Neural cell (in vitro differentiated cells): ENCODE data around the gene CMBL. TPM values are rescaled to one million over a fixed set of nuclear protein-coding genes. Genes with fewer than 3 reads are reported as not detected.

Source experiments
- H2AFZ ChIP-seq: fragments of 200-600, 300-800 bp; sonication (generic), shearing (Covaris generic); 2 replicates; pipeline ENCODE4 v1.6.0; 2014; ENCODE audit warnings: low read depth, mild to moderate bottlenecking, antibody characterized with exemption, low read length, moderate library complexity
- H3F3A ChIP-seq: fragments of 200-600 bp; shearing (Covaris generic); 2 replicates; pipeline ENCODE4 v1.6.1; 2016; ENCODE audit warnings: mild to moderate bottlenecking, moderate library complexity, mixed read lengths, antibody characterized with exemption, low read length; ENCODE audit not compliant: insufficient read depth, poor library complexity, severe bottlenecking
- H3K27ac ChIP-seq: fragments of 200-600, 300-800 bp; sonication (generic), shearing (Covaris generic); 2 replicates; pipeline ENCODE4 v1.5.1; 2014; ENCODE audit warnings: mild to moderate bottlenecking, low read length, moderate library complexity
- H3K27me3 ChIP-seq: fragments of 300-800, 200-600 bp; sonication (generic), shearing (Covaris generic); 2 replicates; pipeline ENCODE4 v1.6.0; 2014; ENCODE audit warnings: mild to moderate bottlenecking, low read depth, low read length, moderate library complexity; ENCODE audit not compliant: insufficient read depth
- H3K36me3 ChIP-seq: fragments of 300-800, 200-600 bp; sonication (generic), shearing (Covaris generic); 2 replicates; pipeline ENCODE4 v1.5.1; 2014; ENCODE audit warnings: mild to moderate bottlenecking, antibody characterized with exemption, low read length, moderate library complexity; ENCODE audit not compliant: insufficient read depth
- H3K4me2 ChIP-seq: fragments of 300-800, 200-600 bp; sonication (generic), shearing (Covaris generic); 2 replicates; pipeline ENCODE4 v1.6.0; 2014; ENCODE audit warnings: mild to moderate bottlenecking, low read length
- H3K4me3 ChIP-seq: fragments of 300-800, 200-600 bp; sonication (generic), shearing (Covaris generic); 2 replicates; pipeline ENCODE4 v1.5.1; 2014; ENCODE audit warnings: mild to moderate bottlenecking, low read length, moderate library complexity
- H3K79me2 ChIP-seq: fragments of 200-600 bp; shearing (Covaris generic); replicated peaks from 2 replicates; pipeline ENCODE4 v1.6.0; 2014; ENCODE audit warnings: mild to moderate bottlenecking, low read length, moderate library complexity; ENCODE audit not compliant: insufficient read depth
- H3K9ac ChIP-seq: fragments of 300-800, 200-600 bp; sonication (generic), shearing (Covaris generic); 2 replicates; pipeline ENCODE4 v1.6.1; 2016; ENCODE audit warnings: mild to moderate bottlenecking, low read length, mixed read lengths
- H3K9me2 ChIP-seq: fragments of 200-600 bp; shearing (Covaris generic); 2 replicates; pipeline ENCODE4 v1.6.1; 2016; ENCODE audit warnings: mild to moderate bottlenecking, low read length, mixed read lengths; ENCODE audit not compliant: insufficient read depth
- H3K9me3 ChIP-seq: fragments of 200-600, 300-800 bp; sonication (generic), shearing (Covaris generic); 2 replicates; pipeline ENCODE4 v1.6.1; 2016; ENCODE audit warnings: mild to moderate bottlenecking, mixed run types, low read length, moderate library complexity, mixed read lengths
- H4K20me1 ChIP-seq: fragments of 200-600 bp; shearing (Covaris generic); 2 replicates; pipeline ENCODE4 v1.6.1; 2016; ENCODE audit warnings: mild to moderate bottlenecking, mixed run types; ENCODE audit not compliant: insufficient read depth
- CTCF ChIP-seq: fragments of 450-650 bp; IDR thresholded peaks from 2 replicates; pipeline ENCODE4 v1.5.1; 2014; ENCODE audit warnings: antibody characterized with exemption, mild to moderate bottlenecking, moderate library complexity; ENCODE audit not compliant: poor library complexity, severe bottlenecking
- EP300 ChIP-seq: fragments of 450-650 bp; conservative IDR thresholded peaks from 2 replicates; pipeline ENCODE4 v1.6.1; 2014; ENCODE audit warnings: antibody characterized with exemption, mild to moderate bottlenecking, moderate library complexity; ENCODE audit not compliant: poor library complexity, severe bottlenecking
- EZH2 ChIP-seq: fragments of 200-600, 300-800 bp; shearing (Covaris generic), sonication (generic); IDR thresholded peaks from 2 replicates; pipeline ENCODE4 v1.6.1; 2014; ENCODE audit warnings: antibody characterized with exemption, low read length, borderline replicate concordance, mild to moderate bottlenecking; ENCODE audit not compliant: insufficient read depth, poor library complexity, severe bottlenecking
- MXI1 ChIP-seq: fragments of 450-650 bp; conservative IDR thresholded peaks from 2 replicates; pipeline ENCODE4 v1.6.1; 2014; ENCODE audit warnings: antibody characterized with exemption, mild to moderate bottlenecking; ENCODE audit not compliant: poor library complexity, severe bottlenecking
- POLR2AphosphoS5 ChIP-seq: IDR thresholded peaks from 2 replicates; pipeline ENCODE4 v1.6.1; 2012
- RAD21 ChIP-seq: fragments of 450-650 bp; conservative IDR thresholded peaks from 2 replicates; pipeline ENCODE4 v1.6.1; 2014; ENCODE audit warnings: antibody characterized with exemption, mild to moderate bottlenecking, moderate library complexity
- SMC3 ChIP-seq: fragments of 450-650 bp; conservative IDR thresholded peaks from 2 replicates; pipeline ENCODE4 v1.6.1; 2014; ENCODE audit warnings: antibody characterized with exemption, mild to moderate bottlenecking, moderate library complexity; ENCODE audit not compliant: poor library complexity
- TAF1 ChIP-seq: IDR thresholded peaks from 2 replicates; pipeline ENCODE4 v1.6.1; 2012; ENCODE audit warnings: low read depth
- polyA plus RNA-seq: library from polyadenylated mRNA; depleted of rRNA; stranded (reverse); fragments of >200 nt; gene quantifications from 2 replicates; pipeline ENCODE4 v1.2.3, GENCODE V29; 2014
- TF ChIP-seq, protein P1 (sequence below): IDR thresholded peaks from 2 replicates; pipeline ENCODE4 v1.6.1; 2012; ENCODE audit warnings: borderline replicate concordance

The CMBL gene
- polyA plus RNA-seq, 1 donor from 2014 or later, result 0.58 TPM

DNA sequence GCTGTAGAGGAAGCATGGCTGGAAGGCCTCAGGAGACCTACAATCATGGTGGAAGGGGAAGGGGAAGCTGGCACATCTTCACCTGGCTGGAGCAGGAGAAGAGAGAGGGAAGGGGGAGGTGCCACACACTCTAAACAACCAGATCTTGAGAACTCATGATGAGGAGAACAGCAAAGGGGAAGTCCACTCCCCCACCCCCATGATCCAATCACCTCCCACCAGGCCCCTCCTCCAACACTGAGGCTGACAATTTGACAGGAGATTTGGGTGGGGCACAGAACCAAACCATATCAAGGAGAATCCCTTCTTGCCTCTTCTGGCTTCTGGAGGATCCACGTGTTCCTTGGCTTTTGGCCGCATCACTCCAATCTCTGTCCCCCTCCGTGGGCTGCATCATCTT is 13.1 kb upstream of the CMBL start:
- Histone ChIP-seq H3K9me3 (no peaks in the 10 kb centered on the region), H4K20me1 (no peaks in the 10 kb centered on the region), H3K27ac (no peak overlapping the region), H3K9me2 (no peaks in the 10 kb centered on the region), H2AFZ (no peak overlapping the region), H3K79me2 (no peaks in the 10 kb centered on the region), H3K9ac (no peak overlapping the region), H3F3A (no peaks in the 10 kb centered on the region), H3K4me2 (no peak overlapping the region), H3K36me3 (no peaks in the 10 kb centered on the region), H3K27me3 (no peaks in the 10 kb centered on the region), H3K4me3 (no peak overlapping the region)
- TF ChIP-seq TAF1 (no peak), SMC3 (no peak), POLR2AphosphoS5 (no peak), CTCF (no peak), MXI1 (no peak), RAD21 (no peak), EP300 (no peak), EZH2 (no peak)
- TF ChIP-seq, protein P1, sequence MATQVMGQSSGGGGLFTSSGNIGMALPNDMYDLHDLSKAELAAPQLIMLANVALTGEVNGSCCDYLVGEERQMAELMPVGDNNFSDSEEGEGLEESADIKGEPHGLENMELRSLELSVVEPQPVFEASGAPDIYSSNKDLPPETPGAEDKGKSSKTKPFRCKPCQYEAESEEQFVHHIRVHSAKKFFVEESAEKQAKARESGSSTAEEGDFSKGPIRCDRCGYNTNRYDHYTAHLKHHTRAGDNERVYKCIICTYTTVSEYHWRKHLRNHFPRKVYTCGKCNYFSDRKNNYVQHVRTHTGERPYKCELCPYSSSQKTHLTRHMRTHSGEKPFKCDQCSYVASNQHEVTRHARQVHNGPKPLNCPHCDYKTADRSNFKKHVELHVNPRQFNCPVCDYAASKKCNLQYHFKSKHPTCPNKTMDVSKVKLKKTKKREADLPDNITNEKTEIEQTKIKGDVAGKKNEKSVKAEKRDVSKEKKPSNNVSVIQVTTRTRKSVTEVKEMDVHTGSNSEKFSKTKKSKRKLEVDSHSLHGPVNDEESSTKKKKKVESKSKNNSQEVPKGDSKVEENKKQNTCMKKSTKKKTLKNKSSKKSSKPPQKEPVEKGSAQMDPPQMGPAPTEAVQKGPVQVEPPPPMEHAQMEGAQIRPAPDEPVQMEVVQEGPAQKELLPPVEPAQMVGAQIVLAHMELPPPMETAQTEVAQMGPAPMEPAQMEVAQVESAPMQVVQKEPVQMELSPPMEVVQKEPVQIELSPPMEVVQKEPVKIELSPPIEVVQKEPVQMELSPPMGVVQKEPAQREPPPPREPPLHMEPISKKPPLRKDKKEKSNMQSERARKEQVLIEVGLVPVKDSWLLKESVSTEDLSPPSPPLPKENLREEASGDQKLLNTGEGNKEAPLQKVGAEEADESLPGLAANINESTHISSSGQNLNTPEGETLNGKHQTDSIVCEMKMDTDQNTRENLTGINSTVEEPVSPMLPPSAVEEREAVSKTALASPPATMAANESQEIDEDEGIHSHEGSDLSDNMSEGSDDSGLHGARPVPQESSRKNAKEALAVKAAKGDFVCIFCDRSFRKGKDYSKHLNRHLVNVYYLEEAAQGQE, result no peak

GRCh38 chr5:10319202-10319851 is 11.6 kb upstream of the CMBL start:
- no peak for TF ChIP-seq MXI1
- no peak for TF ChIP-seq RAD21
- TF ChIP-seq CTCF, result no peak
- no peak for TF ChIP-seq SMC3
- TF ChIP-seq EZH2, result no peak
- no peak for TF ChIP-seq POLR2AphosphoS5
- TF ChIP-seq, protein P1, result no peak
- TF ChIP-seq EP300, result no peak
- no peak for TF ChIP-seq TAF1
- Histone ChIP-seq H3K27me3 (no peaks in the 10 kb centered on the region), H3F3A (no peaks in the 10 kb centered on the region), H4K20me1 (no peaks in the 10 kb centered on the region), H3K4me2 (no peak overlapping the region), H2AFZ (no peak overlapping the region), H3K9ac (no peak overlapping the region), H3K9me3 (no peaks in the 10 kb centered on the region), H3K4me3 (no peak overlapping the region), H3K27ac (no peak overlapping the region), H3K36me3 (no peaks in the 10 kb centered on the region), H3K79me2 (no peaks in the 10 kb centered on the region), H3K9me2 (no peaks in the 10 kb centered on the region)
